ENCODE results near the gene KEAP1. TPM values are rescaled to one million over a fixed set of nuclear protein-coding genes. Genes with fewer than 3 reads are reported as not detected.
A peak's percentile ranks its signal among the peaks of the same experiment; 100 is the strongest.

Gene KEAP1
- total and polyA plus RNA-seq, 2 donors from 2014 or later: 60.8 to 79.4 TPM

DNA sequence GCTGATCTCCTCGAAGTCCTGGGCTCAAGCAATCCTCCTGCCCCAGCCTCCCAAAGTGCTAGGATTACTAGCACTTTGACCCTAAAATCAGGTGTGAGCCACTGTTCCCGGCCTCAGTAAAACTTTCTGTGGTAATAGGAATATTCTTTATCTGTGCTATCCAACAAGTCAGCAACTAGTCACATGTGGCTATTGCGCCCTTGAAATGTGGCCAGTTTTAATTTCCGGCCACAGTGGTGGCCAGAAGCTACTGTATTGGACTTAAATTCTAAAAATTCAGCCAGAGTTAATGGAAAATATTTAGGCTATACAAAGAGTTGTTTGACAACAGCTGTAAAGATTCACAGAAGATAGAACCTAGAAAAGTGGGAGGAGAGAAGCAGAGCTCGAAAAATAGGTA, 30.0 kb downstream of the KEAP1 start:
- H3K36me3 ChIP-seq (ENCODE audit: control insufficient read depth in 2 of 3, insufficient read depth in 3 of 3, low read length in 3 of 3): no peaks in the 10 kb centered on the region
- H3K9ac ChIP-seq (ENCODE audit: low read length in 3 of 3): no peak overlapping the region
- H3K27ac ChIP-seq (ENCODE audit: low read depth in 2 of 2, low read length in 2 of 2): no peak overlapping the region
- FAIRE-seq (no peak), DNase-seq (no peak)
- no peaks in the 10 kb centered on the region for H3K27me3 ChIP-seq (ENCODE audit: control insufficient read depth, insufficient read depth, low read length)
- TF ChIP-seq, protein P1, sequence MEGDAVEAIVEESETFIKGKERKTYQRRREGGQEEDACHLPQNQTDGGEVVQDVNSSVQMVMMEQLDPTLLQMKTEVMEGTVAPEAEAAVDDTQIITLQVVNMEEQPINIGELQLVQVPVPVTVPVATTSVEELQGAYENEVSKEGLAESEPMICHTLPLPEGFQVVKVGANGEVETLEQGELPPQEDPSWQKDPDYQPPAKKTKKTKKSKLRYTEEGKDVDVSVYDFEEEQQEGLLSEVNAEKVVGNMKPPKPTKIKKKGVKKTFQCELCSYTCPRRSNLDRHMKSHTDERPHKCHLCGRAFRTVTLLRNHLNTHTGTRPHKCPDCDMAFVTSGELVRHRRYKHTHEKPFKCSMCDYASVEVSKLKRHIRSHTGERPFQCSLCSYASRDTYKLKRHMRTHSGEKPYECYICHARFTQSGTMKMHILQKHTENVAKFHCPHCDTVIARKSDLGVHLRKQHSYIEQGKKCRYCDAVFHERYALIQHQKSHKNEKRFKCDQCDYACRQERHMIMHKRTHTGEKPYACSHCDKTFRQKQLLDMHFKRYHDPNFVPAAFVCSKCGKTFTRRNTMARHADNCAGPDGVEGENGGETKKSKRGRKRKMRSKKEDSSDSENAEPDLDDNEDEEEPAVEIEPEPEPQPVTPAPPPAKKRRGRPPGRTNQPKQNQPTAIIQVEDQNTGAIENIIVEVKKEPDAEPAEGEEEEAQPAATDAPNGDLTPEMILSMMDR (IDR thresholded peaks at IDR 0.05; ENCODE audit: borderline replicate concordance, extremely low read depth, insufficient read depth): no peak
- no peak overlapping the region for H3K4me3 ChIP-seq (ENCODE audit: low read length in 3 of 3)
- H3K4me1 ChIP-seq (ENCODE audit: control insufficient read depth in 2 of 3, insufficient read depth in 2 of 3, low read depth in 1 of 3, low read length in 3 of 3): no peaks in the 10 kb centered on the region
- intact Hi-C loops (cut with DNase I): no loop called here
- H3K9me3 ChIP-seq (ENCODE audit: control insufficient read depth in 2 of 3, insufficient read depth in 1 of 3, low read length in 3 of 3): no peaks in the 10 kb centered on the region

DNA sequence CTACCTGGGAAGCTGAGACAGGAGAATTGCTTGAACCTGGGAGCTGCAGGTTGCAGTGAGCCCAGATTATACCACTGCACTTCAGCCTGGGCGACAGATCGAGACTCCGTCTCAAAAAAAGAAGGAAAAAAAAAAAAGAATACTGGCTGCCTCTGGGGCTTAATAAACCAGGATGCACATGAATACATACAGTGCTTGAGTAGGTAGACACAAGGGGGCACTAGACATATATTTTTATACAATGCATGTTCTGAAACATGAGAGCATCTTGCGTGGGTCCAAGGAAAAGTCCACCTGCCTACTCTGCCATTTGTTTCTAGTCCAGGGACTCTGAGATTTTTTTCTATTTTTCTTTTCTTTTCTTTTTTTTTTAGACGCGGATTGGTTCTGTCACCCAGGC, 31.2 kb downstream of the KEAP1 start:
- FAIRE-seq (no peak), DNase-seq (peak in 1 of 5 donors; percentile 56)
- no peaks in the 10 kb centered on the region for H3K27me3 ChIP-seq (ENCODE audit: control insufficient read depth, insufficient read depth, low read length)
- H3K9me3 ChIP-seq (ENCODE audit: control insufficient read depth in 2 of 3, insufficient read depth in 1 of 3, low read length in 3 of 3): no peaks in the 10 kb centered on the region
- H3K36me3 ChIP-seq (ENCODE audit: control insufficient read depth in 2 of 3, insufficient read depth in 3 of 3, low read length in 3 of 3): no peaks in the 10 kb centered on the region
- no peak overlapping the region for H3K27ac ChIP-seq (ENCODE audit: low read depth in 2 of 2, low read length in 2 of 2)
- TF ChIP-seq, protein P1 (IDR thresholded peaks at IDR 0.05; ENCODE audit: borderline replicate concordance, extremely low read depth, insufficient read depth): no peak
- no peak overlapping the region for H3K9ac ChIP-seq (ENCODE audit: low read length in 3 of 3)
- H3K4me1 ChIP-seq (ENCODE audit: control insufficient read depth in 2 of 3, insufficient read depth in 2 of 3, low read depth in 1 of 3, low read length in 3 of 3): no peaks in the 10 kb centered on the region
- intact Hi-C loops (cut with DNase I): no loop called here
- H3K4me3 ChIP-seq (ENCODE audit: low read length in 3 of 3): no peak overlapping the region

DNA sequence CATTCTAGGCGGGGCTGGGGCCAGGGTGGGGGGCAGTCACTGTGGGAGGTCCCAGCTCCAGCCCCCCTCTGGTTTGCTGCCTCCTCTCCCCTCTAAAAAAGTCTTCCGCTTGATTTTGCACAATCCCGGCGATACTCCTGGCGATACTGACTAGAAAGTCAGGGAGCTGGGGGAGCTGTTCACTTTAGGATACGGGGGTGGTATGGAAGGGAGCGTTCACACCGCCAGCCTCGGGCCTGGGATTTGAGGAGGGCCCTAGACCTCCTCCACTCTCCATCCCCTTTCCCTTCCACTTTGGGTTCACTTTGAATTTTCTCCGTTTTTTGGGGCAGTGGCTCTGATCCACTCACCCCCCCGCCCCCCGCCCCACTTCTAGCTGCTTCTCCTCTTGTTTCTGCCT, 35.0 kb downstream of the KEAP1 start:
- Histone ChIP-seq H3K36me3 (ENCODE audit: control insufficient read depth in 2 of 3, insufficient read depth in 3 of 3, low read length in 3 of 3) (no peaks in the 10 kb centered on the region), H3K4me1 (ENCODE audit: control insufficient read depth in 2 of 3, insufficient read depth in 2 of 3, low read depth in 1 of 3, low read length in 3 of 3) (no peaks in the 10 kb centered on the region), H3K9ac (ENCODE audit: low read length in 3 of 3) (no peak overlapping the region), H3K9me3 (ENCODE audit: control insufficient read depth in 2 of 3, insufficient read depth in 1 of 3, low read length in 3 of 3) (no peaks in the 10 kb centered on the region), H3K4me3 (ENCODE audit: low read length in 3 of 3) (no peak overlapping the region), H3K27ac (ENCODE audit: low read depth in 2 of 2, low read length in 2 of 2) (no peak overlapping the region), H3K27me3 (ENCODE audit: control insufficient read depth, insufficient read depth, low read length) (no peaks in the 10 kb centered on the region)
- TF ChIP-seq, protein P1 (IDR thresholded peaks at IDR 0.05; ENCODE audit: borderline replicate concordance, extremely low read depth, insufficient read depth): no peak
- intact Hi-C loops (cut with DNase I): no loop called here
- DNase-seq (no peak), FAIRE-seq (no peak)

DNA sequence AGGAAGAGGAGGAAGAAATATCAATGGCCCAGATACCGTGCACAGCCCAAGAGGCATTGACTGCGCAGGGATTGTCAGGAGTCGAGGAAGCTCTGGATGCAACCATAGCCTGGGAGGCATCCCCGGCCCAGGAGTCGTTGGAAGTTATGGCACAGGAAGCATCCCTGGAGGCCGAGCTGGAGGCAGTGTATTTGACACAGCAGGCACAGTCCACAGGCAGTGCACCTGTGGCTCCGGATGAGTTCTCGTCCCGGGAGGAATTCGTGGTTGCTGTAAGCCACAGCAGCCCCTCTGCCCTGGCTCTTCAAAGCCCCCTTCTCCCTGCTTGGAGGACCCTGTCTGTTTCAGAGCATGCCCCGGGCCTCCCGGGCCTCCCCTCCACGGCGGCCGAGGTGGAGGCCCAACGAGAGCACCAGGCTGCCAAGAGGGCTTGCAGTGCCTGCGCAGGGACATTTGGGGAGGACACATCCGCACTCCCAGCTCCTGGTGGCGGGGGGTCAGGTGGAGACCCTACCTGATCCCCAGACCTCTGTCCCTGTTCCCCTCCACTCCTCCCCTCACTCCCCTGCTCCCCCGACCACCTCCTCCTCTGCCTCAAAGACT, 36.0 kb downstream of the KEAP1 start:
- no peak for FAIRE-seq

More for the DNA sequence above, 36.0 kb downstream of the KEAP1 start:
- H3K36me3 ChIP-seq (ENCODE audit: control insufficient read depth in 2 of 3, insufficient read depth in 3 of 3, low read length in 3 of 3): no peaks in the 10 kb centered on the region
- H3K9me3 ChIP-seq (ENCODE audit: control insufficient read depth in 2 of 3, insufficient read depth in 1 of 3, low read length in 3 of 3): no peaks in the 10 kb centered on the region
- intact Hi-C loops (cut with DNase I): no loop called here
- no peak overlapping the region for H3K9ac ChIP-seq (ENCODE audit: low read length in 3 of 3)
- H3K4me3 ChIP-seq (ENCODE audit: low read length in 3 of 3): no peak overlapping the region
- DNase-seq: peak in 1 of 5 donors; percentile 66
- TF ChIP-seq, protein P1 (IDR thresholded peaks at IDR 0.05; ENCODE audit: borderline replicate concordance, extremely low read depth, insufficient read depth): no peak
- H3K27ac ChIP-seq (ENCODE audit: low read depth in 2 of 2, low read length in 2 of 2): no peak overlapping the region
- no peaks in the 10 kb centered on the region for H3K4me1 ChIP-seq (ENCODE audit: control insufficient read depth in 2 of 3, insufficient read depth in 2 of 3, low read depth in 1 of 3, low read length in 3 of 3)
- no peaks in the 10 kb centered on the region for H3K27me3 ChIP-seq (ENCODE audit: control insufficient read depth, insufficient read depth, low read length)

Data from kidney (tissue), 14 donors.